Prostate gland (tissue), 2 donors: ENCODE results near the gene TNS3.

Experiments used
- POLR2A ChIP-seq: fragments of 450-650 bp; IDR thresholded peaks from one replicate; pipeline ENCODE4 v1.6.1; 2016; ENCODE audit warnings: antibody characterized with exemption, mild to moderate bottlenecking
- POLR2AphosphoS5 ChIP-seq: sonication (generic); formaldehyde crosslinking; IDR thresholded peaks from one replicate; pipeline ENCODE4 v1.6.1; 2017; ENCODE audit warnings: antibody characterized with exemption
- TF ChIP-seq, protein P1 (sequence below), 4 experiments: fragments of 200-600 bp in 2 of 4; fragments of 450-650 bp in 2 of 4; sonication (generic) in 2 of 4; IDR thresholded peaks; 1 replicate in 3 of 4; 2 replicates in 1 of 4; pipeline ENCODE4 v1.5.1; 2016 to 2019; ENCODE audit warnings: antibody characterized with exemption in 4 of 4, mild to moderate bottlenecking in 2 of 4, moderate library complexity in 2 of 4

DNA sequence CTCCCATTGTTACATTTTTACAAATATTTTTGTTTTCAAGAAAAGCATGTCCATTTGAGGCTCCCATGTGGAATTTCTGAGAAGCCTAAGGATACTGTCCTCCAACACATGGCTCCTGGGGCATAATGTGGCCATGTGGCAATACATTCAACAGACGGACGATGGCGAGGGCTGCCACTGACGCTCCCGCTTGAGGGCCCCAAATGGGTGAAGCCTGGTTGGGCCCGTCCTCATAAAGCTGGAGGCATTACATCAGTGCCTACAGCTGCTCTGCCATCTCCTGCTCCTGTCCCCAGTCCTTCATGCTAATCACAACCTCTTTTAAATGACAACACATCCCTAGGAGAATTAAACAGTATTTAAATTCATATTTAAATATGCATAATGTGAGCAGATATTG, 246.8 kb downstream of the TNS3 start:
- TF ChIP-seq, protein P1, sequence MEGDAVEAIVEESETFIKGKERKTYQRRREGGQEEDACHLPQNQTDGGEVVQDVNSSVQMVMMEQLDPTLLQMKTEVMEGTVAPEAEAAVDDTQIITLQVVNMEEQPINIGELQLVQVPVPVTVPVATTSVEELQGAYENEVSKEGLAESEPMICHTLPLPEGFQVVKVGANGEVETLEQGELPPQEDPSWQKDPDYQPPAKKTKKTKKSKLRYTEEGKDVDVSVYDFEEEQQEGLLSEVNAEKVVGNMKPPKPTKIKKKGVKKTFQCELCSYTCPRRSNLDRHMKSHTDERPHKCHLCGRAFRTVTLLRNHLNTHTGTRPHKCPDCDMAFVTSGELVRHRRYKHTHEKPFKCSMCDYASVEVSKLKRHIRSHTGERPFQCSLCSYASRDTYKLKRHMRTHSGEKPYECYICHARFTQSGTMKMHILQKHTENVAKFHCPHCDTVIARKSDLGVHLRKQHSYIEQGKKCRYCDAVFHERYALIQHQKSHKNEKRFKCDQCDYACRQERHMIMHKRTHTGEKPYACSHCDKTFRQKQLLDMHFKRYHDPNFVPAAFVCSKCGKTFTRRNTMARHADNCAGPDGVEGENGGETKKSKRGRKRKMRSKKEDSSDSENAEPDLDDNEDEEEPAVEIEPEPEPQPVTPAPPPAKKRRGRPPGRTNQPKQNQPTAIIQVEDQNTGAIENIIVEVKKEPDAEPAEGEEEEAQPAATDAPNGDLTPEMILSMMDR (IDR thresholded peaks at IDR 0.05) = no peak
- TF ChIP-seq POLR2AphosphoS5 = no peak
- TF ChIP-seq POLR2A = no peak
